ENCODE data around the gene UCP3.
"Not testable (repeated sequence)": the region's sequence is repeated elsewhere in the genome, so short reads cannot be mapped to it uniquely, and the experiment has no call there.

Gene UCP3

DNA sequence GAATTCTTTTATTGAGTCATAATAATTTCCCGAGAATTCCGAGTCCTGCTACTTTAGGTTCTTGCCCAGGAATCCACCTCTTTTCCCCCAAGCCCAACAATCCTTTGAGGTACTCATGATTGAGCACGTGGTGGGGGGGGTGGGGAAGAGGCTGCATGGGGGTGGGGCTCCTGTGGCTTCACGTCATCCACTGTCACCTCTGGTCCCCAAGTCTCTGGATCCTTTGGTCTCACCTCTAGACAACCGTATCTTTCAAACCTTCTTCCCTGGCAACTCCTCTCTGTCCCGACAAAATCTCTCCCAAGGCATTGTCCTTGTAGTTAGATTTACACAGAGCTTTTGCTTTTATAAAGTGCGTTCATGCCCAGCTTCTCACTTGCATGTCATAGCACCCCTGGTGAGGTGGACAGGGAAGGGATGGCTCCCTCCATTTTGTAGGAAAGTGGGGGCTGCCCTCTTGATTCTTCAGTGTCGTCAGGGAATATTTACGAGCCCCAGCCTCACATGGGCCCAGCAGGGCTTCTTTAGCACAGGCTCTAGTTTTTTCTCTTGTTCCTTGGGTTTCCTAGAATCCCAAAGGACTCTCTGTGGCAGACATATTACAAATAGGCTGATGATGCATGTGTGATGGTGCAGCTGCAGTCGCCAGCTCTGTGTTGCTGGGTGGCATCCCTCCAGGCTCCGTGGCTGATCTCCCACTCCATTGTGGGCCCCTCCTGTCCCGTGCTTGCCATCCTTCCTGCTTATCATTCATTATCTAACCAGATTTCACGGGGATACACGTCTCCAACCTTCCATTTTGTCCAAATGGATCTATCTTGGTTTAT, 8.4 kb downstream of the UCP3 start:
- DNase-seq = no peak

DNA sequence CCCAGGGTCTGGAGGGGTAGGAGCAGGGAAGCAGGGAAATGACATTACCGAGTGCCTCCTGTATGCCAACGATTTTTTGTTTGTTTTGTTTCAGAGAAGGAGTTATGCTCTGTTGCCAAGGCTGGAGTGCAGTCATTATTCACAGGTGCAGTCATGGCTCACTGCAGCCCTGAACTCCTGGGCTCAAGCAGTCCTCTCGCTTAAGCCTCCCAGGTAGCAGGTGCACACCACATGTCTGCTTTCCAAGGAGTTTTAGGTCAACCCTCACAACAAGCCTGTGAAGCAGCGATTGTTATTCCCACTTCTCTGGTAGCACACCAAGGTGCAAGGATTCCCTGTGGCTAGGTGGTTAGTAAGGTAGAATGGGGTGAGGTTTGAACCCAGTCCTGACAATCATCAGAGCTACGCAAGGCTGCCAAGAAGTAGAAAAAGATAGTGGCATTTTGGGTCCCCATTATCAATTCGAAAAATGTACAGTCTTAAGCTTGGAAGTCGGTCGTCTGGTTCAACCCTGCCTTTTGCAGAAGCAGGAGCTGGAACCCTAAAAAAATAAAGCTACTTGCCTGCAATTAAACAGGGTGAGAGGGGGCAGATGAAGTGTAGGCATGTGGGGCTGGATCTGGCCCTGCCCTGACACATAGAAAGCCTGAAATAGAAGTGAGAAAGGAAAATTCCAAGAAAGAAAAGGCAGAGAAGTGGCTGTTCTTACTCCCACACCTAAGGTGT, 9.1 kb downstream of the UCP3 start:
- DNase-seq = no peak

DNA sequence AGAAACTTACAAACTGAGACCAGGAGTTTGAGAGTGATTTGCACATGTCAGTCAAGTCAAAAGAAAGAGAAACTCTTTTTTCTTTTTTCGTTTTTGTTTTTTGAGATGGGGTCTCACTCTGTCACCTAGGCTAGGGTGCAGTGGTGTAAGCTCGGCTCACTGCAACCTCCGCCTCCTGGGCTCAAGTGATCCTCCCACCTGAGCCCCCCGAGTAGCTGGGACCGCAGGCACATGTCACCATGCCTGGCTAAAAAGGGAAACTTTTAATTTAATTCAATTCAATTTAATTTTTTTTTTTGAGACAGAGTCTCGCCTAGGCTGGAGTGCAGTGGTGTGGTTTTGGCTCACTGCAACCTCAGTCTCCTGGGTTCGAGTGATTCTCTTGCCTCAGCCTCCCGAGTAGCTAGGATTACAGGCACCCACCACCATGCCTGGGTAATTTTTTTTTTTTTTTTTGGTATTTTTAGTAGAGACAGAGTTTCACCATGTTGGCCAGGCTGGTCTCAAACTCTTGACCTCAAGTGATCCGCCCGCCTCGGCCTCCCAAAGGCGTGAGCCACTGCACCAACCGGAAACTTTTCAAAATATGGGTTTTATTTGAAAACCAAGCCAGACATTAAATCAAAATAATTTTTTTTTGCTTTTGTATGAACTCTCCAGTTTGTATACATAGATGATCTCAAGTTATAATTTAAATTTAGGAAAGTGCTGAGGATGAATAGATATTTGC, 9.9 kb downstream of the UCP3 start:
- no peak for DNase-seq

DNA sequence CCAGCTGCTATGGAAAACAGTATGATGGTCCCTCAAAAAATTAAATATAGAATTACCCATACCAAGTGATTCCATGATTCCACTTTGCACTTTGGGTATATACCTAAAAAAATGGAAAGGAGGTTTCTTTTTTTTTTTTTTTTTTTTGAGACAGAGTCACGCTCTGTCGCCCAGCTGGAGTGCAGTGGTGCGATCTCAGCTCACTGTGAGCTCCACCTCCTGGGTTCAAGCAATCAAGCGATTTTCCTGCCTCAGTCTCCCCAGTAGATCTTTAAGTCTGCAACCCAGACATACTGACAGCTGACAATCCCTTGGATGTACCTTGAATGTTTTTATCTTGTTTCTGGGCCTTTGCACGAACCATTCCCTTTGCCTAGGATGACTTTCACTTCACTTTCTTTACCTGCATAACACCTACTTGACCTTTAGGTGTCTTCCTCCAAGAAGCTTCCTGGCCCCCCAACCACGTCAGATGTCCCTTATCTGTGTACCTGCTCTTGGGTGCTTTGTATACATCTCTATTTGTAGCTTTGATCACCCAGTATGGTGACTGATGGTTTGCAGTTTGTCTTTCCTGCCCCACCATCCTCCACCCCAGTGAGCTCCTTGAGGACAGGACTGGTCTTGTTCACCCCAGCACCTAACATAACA, 11.6 kb downstream of the UCP3 start:
- DNase-seq = no peak

DNA sequence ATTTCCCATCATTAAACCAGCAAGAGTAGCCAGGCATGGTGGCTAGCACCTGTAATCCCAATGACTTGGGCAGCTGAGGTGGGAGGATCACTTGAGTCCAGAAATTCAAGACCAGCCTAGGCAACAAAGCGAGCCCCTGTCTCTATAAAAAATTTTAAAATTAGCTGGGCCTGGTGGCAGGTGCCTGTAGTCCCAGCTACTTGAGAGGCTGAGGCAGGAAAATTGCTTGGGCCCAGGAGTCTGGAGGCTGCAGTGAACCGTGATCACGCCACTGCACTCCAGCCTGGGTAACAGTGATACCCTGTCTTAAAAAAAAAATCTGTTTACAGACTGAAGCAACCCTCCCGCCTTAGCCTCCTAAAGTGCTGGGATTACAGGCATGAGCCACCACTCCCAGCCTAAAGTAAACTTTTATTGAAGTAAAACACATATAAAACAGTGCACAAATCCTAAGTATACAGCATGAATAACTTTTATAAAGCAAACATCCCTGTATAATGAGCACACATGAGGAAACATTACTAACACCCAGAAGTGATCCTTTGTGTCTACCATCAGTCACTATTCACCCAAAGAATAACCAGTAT, 12.6 kb downstream of the UCP3 start:
- no peak for DNase-seq

DNA sequence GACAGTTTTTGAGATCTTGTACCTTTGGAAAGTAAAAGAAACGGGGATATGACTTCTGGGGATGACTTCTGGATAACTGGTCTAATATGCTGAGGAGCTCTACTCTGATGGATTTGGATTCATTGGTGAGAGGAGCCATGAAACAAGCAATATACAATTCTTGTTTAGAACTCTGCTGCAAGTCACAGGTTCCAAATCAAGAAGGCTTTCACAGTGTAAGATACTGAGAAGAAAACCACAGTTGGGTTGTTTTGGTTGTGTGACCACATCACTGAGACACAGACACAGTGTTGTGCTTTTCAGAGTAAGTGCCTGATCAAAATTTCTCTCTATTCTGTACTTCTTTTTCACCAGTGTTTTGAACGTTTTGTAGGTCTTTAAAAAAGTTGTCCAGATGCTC, 13.2 kb downstream of the UCP3 start:
- DNase-seq = peak; percentile 88

DNA sequence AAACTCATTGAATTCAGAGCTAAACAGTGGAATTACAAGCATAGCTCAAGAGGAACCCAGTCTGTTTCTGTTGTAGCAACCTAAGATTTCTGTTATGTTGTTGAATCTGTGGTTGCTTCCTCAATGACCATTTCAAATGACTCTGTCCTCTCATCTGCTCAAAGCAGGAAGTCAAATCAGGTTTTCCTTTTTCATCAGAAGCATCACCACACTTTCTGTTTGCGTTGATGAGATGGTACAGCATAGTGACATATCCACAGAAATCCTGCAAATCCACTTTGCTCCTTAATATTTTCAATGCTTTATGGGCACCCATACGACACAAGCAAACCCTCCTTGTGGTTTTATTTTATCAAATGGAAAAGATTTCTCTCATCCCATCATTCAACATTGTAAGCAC, 13.6 kb downstream of the UCP3 start:
- DNase-seq = peak; percentile 90

DNA sequence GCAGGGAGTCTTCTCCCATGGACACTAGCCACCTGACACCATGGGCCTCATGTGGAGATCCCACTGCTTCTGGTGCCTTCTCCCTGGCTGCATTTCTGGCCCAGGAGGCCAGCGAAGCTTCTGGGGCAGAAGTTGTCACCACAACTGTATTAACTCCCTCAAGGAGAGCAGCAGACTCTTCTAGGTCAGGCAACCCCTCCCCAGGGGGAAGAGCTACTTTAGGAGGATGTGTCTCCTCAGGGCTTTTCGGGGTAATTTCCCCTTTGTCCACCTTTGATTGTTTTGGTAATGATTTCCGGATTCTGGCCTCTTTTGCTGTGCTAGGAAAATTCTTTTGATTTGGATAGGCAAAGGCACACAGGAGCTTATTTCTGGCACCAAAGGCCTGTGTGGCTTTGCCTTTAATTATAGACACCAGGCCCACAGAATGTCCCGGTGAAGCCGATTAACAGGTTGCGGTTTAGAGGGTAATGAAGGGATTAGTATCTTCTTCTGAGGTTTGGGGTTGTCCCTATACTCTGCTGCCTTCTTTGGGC, 17.3 kb downstream of the UCP3 start:
- peak; percentile 46 for DNase-seq

DNA sequence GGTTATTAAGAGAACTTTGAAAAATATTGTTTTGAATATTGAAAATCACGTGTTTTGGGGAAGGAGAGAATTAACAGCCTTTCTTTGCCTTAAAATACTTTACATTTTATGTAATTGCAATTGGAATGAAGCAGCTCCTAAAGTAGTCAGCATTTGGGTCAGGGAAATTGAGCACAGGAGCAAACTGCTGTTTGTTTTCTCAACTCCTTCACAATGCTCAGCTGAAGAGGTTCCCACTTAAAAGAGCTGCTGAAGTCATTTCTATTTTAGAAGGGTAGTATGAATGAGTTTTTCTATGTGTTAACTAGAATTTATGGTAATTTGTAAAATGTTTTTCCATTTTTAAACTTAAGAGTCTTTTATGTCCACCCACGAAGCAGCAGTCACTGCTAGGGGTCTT, 18.2 kb downstream of the UCP3 start:
- no peak for DNase-seq

DNA sequence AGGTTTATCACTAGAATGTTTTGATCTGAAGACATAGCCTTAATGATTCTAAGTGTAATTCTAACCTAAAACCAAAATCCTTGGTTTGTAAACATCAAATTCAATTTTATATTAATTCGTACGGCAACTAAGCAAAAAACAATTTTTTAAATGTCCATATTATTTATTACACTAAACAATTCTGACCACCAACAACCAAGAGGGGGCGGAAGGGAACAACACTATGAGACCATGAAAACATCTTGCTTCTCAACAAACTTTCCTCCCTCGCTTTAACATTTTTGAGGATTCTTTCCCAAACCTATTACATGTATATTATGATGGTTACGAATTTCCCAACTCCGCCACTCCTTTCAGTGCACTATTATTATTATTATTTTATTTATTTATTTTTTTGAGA, 19.7 kb downstream of the UCP3 start:
- DNase-seq = no peak

DNA sequence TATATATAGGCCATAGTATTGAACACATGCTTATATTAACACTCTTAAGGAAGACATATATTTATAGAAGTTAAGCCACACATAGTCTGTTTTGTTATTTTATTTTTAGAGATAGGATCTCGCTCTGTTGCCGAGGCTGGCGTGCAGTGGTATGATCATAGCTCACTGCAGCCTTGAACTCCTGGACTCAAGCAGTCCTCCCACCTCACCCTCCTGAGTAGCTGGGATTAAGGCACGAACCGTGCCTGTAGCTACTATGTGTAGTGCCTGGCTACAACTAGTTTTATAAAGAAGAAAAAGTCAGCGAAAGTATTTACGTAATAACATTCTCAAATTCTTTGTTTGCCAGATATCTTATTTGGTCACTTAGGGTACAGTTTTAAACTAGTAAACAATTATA, 20.7 kb downstream of the UCP3 start:
- DNase-seq = no peak

DNA sequence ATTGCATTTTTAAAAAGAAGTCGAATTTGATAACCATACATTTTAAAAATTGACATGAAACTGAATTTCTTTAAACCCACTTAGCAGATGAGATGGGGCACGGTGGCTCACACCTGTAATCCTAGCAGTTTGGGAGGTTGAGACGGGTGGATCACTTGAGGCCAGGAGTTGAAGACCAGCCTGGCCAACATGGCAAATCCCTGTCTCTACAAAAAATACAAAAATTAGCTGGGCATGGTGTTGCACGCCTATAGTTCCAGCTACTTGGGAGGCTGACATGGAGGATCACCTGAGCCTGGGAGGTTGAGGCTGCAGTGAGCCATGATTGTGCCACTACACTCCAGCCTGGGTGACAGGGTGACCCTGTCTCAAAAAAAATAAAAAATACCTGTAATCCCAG, 23.2 kb downstream of the UCP3 start:
- DNase-seq = not testable (repeated sequence)

DNA sequence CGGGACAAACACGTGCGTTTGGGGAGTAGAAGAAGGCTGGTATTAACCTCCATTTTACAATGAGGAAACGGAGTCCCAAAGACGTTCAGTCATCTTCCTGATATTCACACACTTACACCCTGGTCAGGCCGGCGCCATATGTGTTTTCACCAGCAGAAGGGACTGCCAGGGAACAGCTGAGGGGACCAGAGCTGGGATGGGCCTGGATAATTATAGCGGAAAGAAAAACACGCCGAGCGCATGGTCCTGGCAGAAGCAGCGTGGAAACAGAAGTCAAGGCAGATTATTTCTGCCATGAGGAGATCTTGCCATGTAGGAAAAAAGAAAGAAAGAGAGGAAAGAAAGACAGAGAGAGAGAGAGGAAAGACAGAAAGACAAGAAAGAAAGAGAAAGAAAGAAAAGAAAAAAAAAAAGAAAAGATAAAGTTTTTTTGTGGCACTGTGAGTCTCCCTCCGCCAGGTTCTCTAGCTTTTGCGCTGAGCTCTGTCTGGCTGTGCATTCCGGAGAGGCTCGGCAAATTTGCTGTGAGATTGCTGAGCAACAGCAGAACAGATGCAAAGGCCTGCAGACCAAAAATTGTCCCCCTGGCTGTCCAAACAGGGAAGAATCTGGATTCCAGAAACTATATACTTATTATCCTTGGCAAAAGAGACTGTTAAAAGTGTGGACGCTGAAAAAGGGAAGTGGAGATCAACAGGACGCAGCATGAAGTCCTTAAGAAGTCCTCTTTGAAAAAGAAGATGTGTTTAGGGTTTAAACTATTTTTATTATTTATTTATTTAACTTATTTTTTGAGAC, 24.9 kb downstream of the UCP3 start:
- peak; percentile 42 for DNase-seq

DNA sequence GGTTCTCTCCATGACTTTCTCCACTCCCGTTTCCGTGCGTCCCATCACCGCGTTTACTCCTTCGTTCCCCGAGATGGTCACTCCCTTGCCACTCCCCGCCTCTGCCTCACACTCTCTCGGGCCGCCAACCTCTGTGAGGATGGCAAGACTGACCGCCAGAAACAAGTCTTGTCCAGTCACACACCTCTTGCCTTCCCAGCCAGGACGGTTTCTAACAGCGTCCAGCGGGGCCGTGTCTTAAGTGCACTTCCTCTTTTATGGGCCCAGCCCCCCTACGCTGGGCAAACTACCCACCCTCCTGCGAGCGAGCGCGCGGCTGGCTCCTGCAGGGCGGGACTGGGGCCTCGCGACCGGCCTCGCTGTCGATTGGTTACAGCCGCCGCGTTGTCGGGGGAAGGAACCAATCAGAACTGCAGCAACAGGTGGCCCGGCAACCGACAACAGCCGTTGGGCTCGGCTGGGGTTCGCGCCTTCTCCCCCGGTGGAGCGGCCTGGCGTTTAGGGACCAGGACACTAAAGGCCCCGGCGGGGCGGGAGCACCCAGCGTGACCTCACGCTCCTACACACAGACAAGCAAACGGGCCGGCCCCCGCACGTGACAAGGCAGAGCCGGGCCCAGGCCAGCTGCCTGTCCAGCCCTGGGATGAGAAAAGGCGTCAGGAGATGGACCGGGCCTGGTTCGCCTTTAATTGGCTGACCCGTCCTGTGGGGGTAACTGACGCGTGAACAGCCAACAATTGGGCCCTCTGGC, 25.7 kb downstream of the UCP3 start:
- DNase-seq = peak; percentile 96

DNA sequence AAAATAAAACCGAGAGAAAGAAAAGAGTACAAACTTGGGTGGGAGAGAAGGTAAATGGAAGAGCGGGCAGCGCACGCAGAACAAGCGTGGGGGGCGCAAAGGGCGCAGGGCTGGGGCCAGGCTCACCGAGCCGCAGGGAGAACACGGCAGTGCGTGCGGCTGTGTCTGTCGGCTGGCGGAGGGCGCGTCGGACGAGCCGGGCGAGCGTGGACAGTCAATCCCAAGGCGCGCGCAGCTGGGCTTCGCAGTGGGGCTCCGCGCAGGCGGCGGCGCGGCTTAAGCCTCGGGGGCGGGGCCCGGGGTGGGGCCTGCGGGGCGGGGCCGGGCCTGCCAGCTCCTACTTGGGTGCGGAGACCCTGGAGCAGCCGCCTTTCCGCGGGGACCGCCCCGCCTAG, 26.3 kb downstream of the UCP3 start, which contains the start of gene UCP2:
Gene UCP2, minus strand, starts transcription at position 249 of the 395 bp plus-strand sequence. CDS start 4,465 bp downstream, outside the sequence.
- peak; percentile 89 for DNase-seq

DNA sequence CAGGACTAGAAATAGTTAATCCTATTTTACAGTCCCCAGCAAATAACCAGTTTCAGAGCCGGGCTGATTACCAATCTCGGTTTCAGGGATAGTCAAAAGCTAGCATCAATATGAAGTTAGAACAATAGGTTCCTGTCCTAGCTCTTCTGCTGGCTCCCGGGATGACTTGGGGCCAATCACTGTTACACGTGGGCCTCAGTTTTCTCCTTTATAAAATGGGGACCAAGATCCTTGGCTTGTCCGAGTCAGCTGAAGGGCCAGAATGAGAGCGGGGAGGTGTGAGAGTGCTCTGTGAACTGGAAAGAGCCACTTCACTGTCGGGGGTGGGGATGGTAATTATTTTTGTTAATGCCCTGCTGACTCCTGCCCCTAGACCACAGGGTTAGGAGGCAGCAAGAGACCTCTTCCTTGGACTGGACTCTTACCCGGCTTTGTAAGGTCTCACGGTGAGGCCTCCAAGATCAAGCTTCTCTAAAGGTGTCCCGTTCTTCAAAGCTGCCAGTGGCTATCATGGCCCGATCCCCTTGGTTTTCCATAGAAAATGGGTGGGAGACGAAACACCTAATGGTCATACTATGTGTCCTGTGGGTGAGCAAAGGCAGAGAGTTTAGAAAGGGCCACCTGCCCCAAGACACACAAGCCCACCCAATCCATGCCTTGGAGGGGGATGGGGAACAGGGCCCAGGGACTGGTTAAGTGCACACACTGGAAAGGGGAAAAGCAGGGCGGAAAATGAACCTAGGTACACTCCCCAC, 27.7 kb downstream of the UCP3 start:
- DNase-seq = peak; percentile 42

DNA sequence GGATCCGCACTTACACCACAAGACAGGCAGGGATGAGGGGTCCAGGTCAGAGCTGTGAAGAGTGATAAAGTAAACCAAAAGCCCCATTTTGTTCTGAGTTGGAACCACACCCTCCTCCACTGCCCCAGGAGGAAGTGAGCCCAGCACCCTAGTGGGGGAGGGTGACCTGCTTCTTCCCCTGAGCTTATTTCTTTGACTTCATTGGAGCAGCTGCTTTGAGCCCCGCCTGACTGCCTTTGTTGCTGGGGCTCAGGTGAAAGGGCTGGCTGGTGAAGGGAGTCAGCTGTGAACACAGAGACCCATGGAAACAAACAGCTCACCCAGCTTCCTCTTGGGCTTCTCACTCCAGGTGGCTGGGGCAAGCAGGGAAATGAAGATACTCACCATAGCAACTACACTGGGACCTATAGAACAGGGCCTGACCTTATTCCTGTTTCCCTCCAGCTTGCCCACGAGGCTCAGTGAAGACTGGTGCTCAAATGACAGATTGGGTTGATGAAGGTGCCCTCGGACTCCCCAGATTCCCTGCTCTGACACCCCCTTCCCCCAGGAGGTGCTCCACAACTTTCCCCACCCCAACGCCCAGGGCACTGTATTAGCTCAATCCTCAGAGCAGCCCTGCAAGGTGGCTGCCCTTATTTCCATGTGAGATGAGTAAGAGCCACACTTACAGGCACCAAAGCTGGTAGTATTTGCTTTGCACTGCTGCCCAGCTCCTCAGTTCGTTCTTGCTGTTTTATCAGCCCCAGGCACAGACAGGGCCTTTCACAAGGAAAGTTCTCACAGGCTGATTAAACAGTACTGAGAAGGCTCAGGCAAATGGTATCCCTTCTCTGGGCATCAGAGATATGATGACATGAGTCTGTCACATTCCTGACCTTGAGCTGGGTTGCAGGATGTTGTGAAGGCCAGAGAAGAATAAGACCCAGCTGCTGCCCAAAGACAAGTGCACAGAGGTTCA, 28.6 kb downstream of the UCP3 start:
- peak; percentile 93 for DNase-seq

DNA sequence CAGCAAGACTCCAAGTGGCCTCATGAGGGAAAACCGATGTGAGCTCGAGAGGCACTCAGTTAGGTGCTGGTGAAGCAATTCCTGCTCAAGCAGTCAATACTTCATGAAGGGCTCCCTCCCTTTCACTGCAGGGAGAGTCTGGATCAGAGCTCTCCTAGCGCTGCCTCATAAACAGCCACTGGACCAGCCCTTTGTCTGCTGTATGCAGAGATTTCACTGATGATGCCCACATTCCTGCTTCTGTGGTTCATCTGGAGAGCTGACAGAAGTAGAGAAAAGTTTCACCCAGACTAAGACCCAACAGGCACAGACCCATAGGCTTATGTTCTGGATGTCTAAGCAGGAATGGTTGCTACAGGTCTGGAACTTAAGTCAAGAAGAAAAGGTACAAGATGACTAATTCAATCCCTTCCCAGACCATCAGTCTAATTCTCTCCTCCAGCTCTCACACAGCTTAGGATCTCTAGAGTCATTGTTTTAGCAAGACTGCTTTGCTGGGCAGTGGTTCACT, 30.3 kb downstream of the UCP3 start:
- no peak for DNase-seq

Data from CD4-positive, alpha-beta T cell treated with Interleukin-17A for 1 hour (primary cell).